GM13977 (cell line): Measurements from ENCODE around the gene AGAP3.

Experiments
- DNase-seq: peaks from one replicate; pipeline ENCODE4 v3.0.0; 2012; ENCODE audit warnings: low spot score
- CTCF ChIP-seq: IDR thresholded peaks from 2 replicates; pipeline ENCODE4 v1.5.1; 2012; ENCODE audit warnings: mild to moderate bottlenecking, control low read depth; ENCODE audit not compliant: insufficient read depth; ENCODE audit errors: extremely low read depth, missing control alignments
- in situ Hi-C: fragments of 300-500 bp; cut with MboI; formaldehyde crosslinking; loops from one replicate; pipeline ENCODE4 v1.12.0; 2022; ENCODE audit warnings: low sequenced_read_pairs, low pct_unique_long_range_greater_than_20kb, mixed read lengths, inconsistent platforms; ENCODE audit not compliant: unreplicated experiment

Gene AGAP3

GRCh38 chr7:151057989-151058780, 28.1 kb upstream of the AGAP3 start:
- in situ Hi-C loops, result no loop called here
- TF ChIP-seq CTCF, result no peak
- DNase-seq, result peak; percentile 100

GRCh38 chr7:151058781-151059366, 27.4 kb upstream of the AGAP3 start:
- in situ Hi-C loops, result no loop called here

GRCh38 chr7:151059367-151060112, 26.7 kb upstream of the AGAP3 start, which contains the start of gene SLC4A2:
Gene SLC4A2 (plus strand): TSS chr7:151059589. CDS start chr7:151061988, 2,399 bp downstream.
- DNase-seq, result peak; percentile 96

More at GRCh38 chr7:151058781-151059366, 27.4 kb upstream of the AGAP3 start:
- no peak for TF ChIP-seq CTCF
- DNase-seq, result no peak

GRCh38 chr7:151060113-151060415, 26.2 kb upstream of the AGAP3 start:
- DNase-seq, result no peak
- in situ Hi-C loops, result no loop called here
- TF ChIP-seq CTCF, result no peak

More at GRCh38 chr7:151059367-151060112, 26.7 kb upstream of the AGAP3 start, which contains the start of gene SLC4A2:
- TF ChIP-seq CTCF, result peak; percentile 59
- in situ Hi-C loops, result no loop called here

- in situ Hi-C loops, result no loop called here
- no peak for TF ChIP-seq CTCF
- no peak for DNase-seq
Observed at GRCh38 chr7:151060416-151061212, 25.7 kb upstream of the AGAP3 start.
